Vagina (tissue), 2 donors: ENCODE results near the gene HP.

ENCODE experiments used
- POLR2A ChIP-seq, 2 donors: fragments of 450-650 bp; IDR thresholded peaks; one replicate each; pipeline ENCODE4 v1.6.1; 2017; ENCODE audit warnings: antibody characterized with exemption in 2 of 2, mild to moderate bottlenecking in 2 of 2, moderate library complexity in 2 of 2
- POLR2AphosphoS5 ChIP-seq, 2 donors: sonication (generic); formaldehyde crosslinking; IDR thresholded peaks; one replicate each; pipeline ENCODE4 v1.9.0; 2017; ENCODE audit warnings: antibody characterized with exemption in 2 of 2, mild to moderate bottlenecking in 2 of 2, low read depth in 1 of 2; ENCODE audit not compliant: insufficient read depth in 1 of 2
- TF ChIP-seq, protein P1 (sequence below), 3 experiments: fragments of 450-650 bp in 2 of 3; fragments of 200-600 bp in 1 of 3; sonication (generic) in 1 of 3; IDR thresholded peaks; one replicate each; pipeline ENCODE4 v1.5.1; 2017 to 2019; ENCODE audit warnings: antibody characterized with exemption in 3 of 3, mild to moderate bottlenecking in 2 of 3, moderate library complexity in 2 of 3

GRCh38 chr16:72105978-72106377, 51.7 kb downstream of the HP start:
- TF ChIP-seq, protein P1, sequence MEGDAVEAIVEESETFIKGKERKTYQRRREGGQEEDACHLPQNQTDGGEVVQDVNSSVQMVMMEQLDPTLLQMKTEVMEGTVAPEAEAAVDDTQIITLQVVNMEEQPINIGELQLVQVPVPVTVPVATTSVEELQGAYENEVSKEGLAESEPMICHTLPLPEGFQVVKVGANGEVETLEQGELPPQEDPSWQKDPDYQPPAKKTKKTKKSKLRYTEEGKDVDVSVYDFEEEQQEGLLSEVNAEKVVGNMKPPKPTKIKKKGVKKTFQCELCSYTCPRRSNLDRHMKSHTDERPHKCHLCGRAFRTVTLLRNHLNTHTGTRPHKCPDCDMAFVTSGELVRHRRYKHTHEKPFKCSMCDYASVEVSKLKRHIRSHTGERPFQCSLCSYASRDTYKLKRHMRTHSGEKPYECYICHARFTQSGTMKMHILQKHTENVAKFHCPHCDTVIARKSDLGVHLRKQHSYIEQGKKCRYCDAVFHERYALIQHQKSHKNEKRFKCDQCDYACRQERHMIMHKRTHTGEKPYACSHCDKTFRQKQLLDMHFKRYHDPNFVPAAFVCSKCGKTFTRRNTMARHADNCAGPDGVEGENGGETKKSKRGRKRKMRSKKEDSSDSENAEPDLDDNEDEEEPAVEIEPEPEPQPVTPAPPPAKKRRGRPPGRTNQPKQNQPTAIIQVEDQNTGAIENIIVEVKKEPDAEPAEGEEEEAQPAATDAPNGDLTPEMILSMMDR (IDR thresholded peaks at IDR 0.05), result no peak
- no peak for TF ChIP-seq POLR2AphosphoS5 (IDR thresholded peaks at IDR 0.05; ENCODE audit: insufficient read depth in 1 of 2, low read depth in 1 of 2)
- no peak for TF ChIP-seq POLR2A (IDR thresholded peaks at IDR 0.05)
